Thoracic aorta (tissue), 2 donors: ENCODE results near the gene GTF2A1L. TPM values are rescaled to one million over a fixed set of nuclear protein-coding genes. Genes with fewer than 3 reads are reported as not detected.

Source experiments
- ATAC-seq: fragments of 150-250 bp; one replicate; pipeline ENCODE4 v1.8.0; 2017; ENCODE audit warnings: low read depth; ENCODE audit not compliant: insufficient number of reproducible peaks, low FRiP score
- DNase-seq: peaks from one replicate; pipeline ENCODE4 v3.0.0-alpha.2; 2020; ENCODE audit warnings: low spot score
- H3K27ac ChIP-seq, 2 donors: fragments of 200-600 bp; sonication (generic); 1 replicate in 1 of 2; 2 replicates in 1 of 2; pipeline ENCODE4 v1.5.1; 2016; ENCODE audit warnings: mild to moderate bottlenecking in 2 of 2, moderate library complexity in 2 of 2
- H3K27me3 ChIP-seq: fragments of 200-600 bp; sonication (generic); replicated peaks from 2 replicates; pipeline ENCODE4 v1.6.0; 2016; ENCODE audit warnings: mild to moderate bottlenecking; ENCODE audit not compliant: insufficient read depth
- H3K36me3 ChIP-seq: fragments of 200-600 bp; sonication (generic); one replicate; pipeline ENCODE4 v1.5.1; 2016
- H3K4me1 ChIP-seq, 2 donors: fragments of 200-600 bp; sonication (generic); 1 replicate in 1 of 2; 2 replicates in 1 of 2; pipeline versions ENCODE4 v1.5.1 to v1.6.0; 2016; ENCODE audit warnings: low read depth in 2 of 2, mild to moderate bottlenecking in 1 of 2; ENCODE audit not compliant: control insufficient read depth in 1 of 2
- H3K4me3 ChIP-seq: fragments of 200-600 bp; sonication (generic); 2 replicates; pipeline ENCODE4 v1.5.1; 2016; ENCODE audit warnings: mild to moderate bottlenecking
- H3K9me3 ChIP-seq: fragments of 200-600 bp; sonication (generic); 2 replicates; pipeline ENCODE4 v1.5.1; 2016
- CTCF ChIP-seq: fragments of 200-600 bp; sonication (generic); IDR thresholded peaks from one replicate; pipeline ENCODE4 v1.5.1; 2019; ENCODE audit warnings: antibody characterized with exemption
- total RNA-seq, 2 donors: library from RNA; depleted of rRNA; stranded (reverse); fragments of >200 nt; gene quantifications; one replicate each; pipeline versions ENCODE4 v1.1.0 to v1.2.3, GENCODE V29; 2016

GTF2A1L gene
- total RNA-seq, 2 donors from 2014 or later, result 0.27 to 1.6 TPM

GRCh38 chr2:48728295-48728694 is 110.6 kb downstream of the GTF2A1L start:
- H3K27me3 ChIP-seq, result no peaks in the 10 kb centered on the region
- no peak overlapping the region for H3K27ac ChIP-seq
- no peaks in the 10 kb centered on the region for H3K9me3 ChIP-seq
- TF ChIP-seq CTCF, result no peak
- DNase-seq (no peak), ATAC-seq (no peak)
- no peaks in the 10 kb centered on the region for H3K36me3 ChIP-seq
- H3K4me3 ChIP-seq, result no peak overlapping the region
- no peaks in the 10 kb centered on the region for H3K4me1 ChIP-seq

GRCh38 chr2:48728840-48729239 is 111.2 kb downstream of the GTF2A1L start:
- H3K36me3 ChIP-seq, result no peaks in the 10 kb centered on the region
- H3K27me3 ChIP-seq, result no peaks in the 10 kb centered on the region
- ATAC-seq, result no peak
- H3K27ac ChIP-seq, result no peak overlapping the region
- H3K4me1 ChIP-seq, result no peaks in the 10 kb centered on the region
- no peak for TF ChIP-seq CTCF
- H3K9me3 ChIP-seq, result no peaks in the 10 kb centered on the region
- H3K4me3 ChIP-seq, result no peak overlapping the region
- DNase-seq, result no peak

Other genes starting within 250 kb of the GTF2A1L start
- 10 to 100 TPM; 23.8 to 29.7 TPM for gene PPP1R21, start 177.1 kb upstream of the GTF2A1L start, total RNA-seq
- gene STON1, start 87.7 kb upstream of the GTF2A1L start, total RNA-seq, result 10 to 100 TPM; 39.2 to 42.4 TPM
- gene LHCGR, start 137.9 kb downstream of the GTF2A1L start, total RNA-seq, result not detected